OCI-LY1 (cell line): ENCODE measurements around the gene MYD88.

ENCODE experiments used
- H2AFZ ChIP-seq: fragments of 200-600 bp; sonication (generic), shearing (Covaris generic); 2 replicates; pipeline ENCODE4 v1.6.0; 2014; ENCODE audit warnings: antibody characterized with exemption, mild to moderate bottlenecking, low read length
- H3F3A ChIP-seq: fragments of 200-600 bp; sonication (generic), shearing (Covaris generic); 2 replicates; pipeline ENCODE4 v1.6.0; 2014; ENCODE audit warnings: mild to moderate bottlenecking, antibody characterized with exemption, low read length, moderate library complexity; ENCODE audit not compliant: insufficient read depth
- H3K27ac ChIP-seq: fragments of 200-600 bp; sonication (generic); 2 replicates; pipeline ENCODE4 v1.5.1; 2014; ENCODE audit warnings: low read length, mixed run types, mild to moderate bottlenecking, low read depth; ENCODE audit not compliant: poor library complexity, severe bottlenecking
- H3K27me3 ChIP-seq: fragments of 200-600 bp; sonication (generic); 2 replicates; pipeline ENCODE4 v1.6.0; 2014; ENCODE audit warnings: antibody characterized with exemption, mild to moderate bottlenecking, low read length, moderate library complexity; ENCODE audit not compliant: insufficient read depth
- H3K36me3 ChIP-seq: fragments of 200-600 bp; sonication (generic); 2 replicates; pipeline ENCODE4 v1.6.1; 2014; ENCODE audit warnings: mild to moderate bottlenecking, antibody characterized with exemption, low read length, moderate library complexity, mixed read lengths; ENCODE audit not compliant: insufficient read depth
- H3K4me1 ChIP-seq: fragments of 200-600 bp; sonication (generic); 2 replicates; pipeline ENCODE4 v1.5.1; 2014; ENCODE audit warnings: mild to moderate bottlenecking, low read length, moderate library complexity; ENCODE audit not compliant: insufficient read depth, severe bottlenecking
- H3K4me2 ChIP-seq: fragments of 200-600 bp; sonication (generic), shearing (Covaris generic); 2 replicates; pipeline ENCODE4 v1.6.1; 2014; ENCODE audit warnings: low read length
- H3K4me3 ChIP-seq: fragments of 200-600 bp; sonication (generic); 2 replicates; pipeline ENCODE4 v1.5.1; 2014; ENCODE audit warnings: low read length, low read depth, mild to moderate bottlenecking, mixed read lengths; ENCODE audit not compliant: poor library complexity, severe bottlenecking
- H3K79me2 ChIP-seq: fragments of 200-600 bp; shearing (Covaris generic); 2 replicates; pipeline ENCODE4 v1.6.1; 2016; ENCODE audit warnings: mixed run types, low read length, mixed read lengths; ENCODE audit not compliant: insufficient read depth
- H3K9ac ChIP-seq: fragments of 200-600 bp; sonication (generic), shearing (Covaris generic); 2 replicates; pipeline ENCODE4 v1.6.1; 2014; ENCODE audit warnings: mild to moderate bottlenecking, low read length, mixed read lengths
- H3K9me2 ChIP-seq: fragments of 200-600 bp; sonication (generic), shearing (Covaris generic); 2 replicates; pipeline ENCODE4 v1.6.1; 2014; ENCODE audit warnings: low read depth, mild to moderate bottlenecking, low read length, mixed read lengths
- H3K9me3 ChIP-seq: fragments of 200-600 bp; shearing (Covaris generic); 2 replicates; pipeline ENCODE4 v1.6.1; 2014; ENCODE audit warnings: low read length, mixed read lengths
- H4K20me1 ChIP-seq: fragments of 200-600 bp; sonication (generic), shearing (Covaris generic); 2 replicates; pipeline ENCODE4 v1.6.0; 2016; ENCODE audit warnings: mild to moderate bottlenecking, low read length; ENCODE audit not compliant: insufficient read depth
- EZH2 ChIP-seq: fragments of 200-600 bp; sonication (generic), shearing (Covaris generic); IDR thresholded peaks from 2 replicates; pipeline ENCODE4 v1.8.0; 2017; ENCODE audit warnings: borderline replicate concordance, mixed run types, mild to moderate bottlenecking, antibody characterized with exemption, low read length, moderate library complexity, mixed read lengths
- TF ChIP-seq, protein P1 (sequence below): fragments of 200-600 bp; sonication (generic), shearing (Covaris generic); IDR thresholded peaks from 2 replicates; pipeline ENCODE4 v1.5.1; 2017; ENCODE audit warnings: mild to moderate bottlenecking, antibody characterized with exemption, low read length, moderate library complexity, mixed read lengths

The MYD88 gene

DNA sequence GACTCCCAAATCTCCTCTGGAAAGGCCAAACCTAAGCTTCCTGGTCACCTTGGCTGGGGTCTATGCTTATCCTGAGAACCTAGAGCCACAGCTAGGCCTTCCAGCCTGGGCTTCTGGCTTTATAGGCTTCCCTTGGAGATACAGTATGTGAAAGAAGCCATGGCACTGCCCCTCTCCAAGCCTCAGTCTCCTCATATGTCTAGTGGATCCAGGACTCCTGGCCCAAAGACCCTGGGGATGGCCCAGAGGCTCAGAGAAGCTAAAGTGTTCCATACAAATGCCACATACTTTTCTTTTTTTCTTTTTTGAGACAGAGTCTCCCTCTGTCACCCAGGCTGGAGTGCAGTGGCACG lies 10.2 kb upstream of the MYD88 start:
- Histone ChIP-seq H3K27ac (no peak overlapping the region), H3K9me2 (no peaks in the 10 kb centered on the region), H4K20me1 (no peaks in the 10 kb centered on the region), H3K79me2 (no peaks in the 10 kb centered on the region), H3K4me1 (no peaks in the 10 kb centered on the region), H3F3A (no peaks in the 10 kb centered on the region), H3K36me3 (peaks cover 83% of the 10 kb centered on the region), H3K4me2 (no peak overlapping the region), H3K4me3 (no peak overlapping the region), H3K9ac (no peak overlapping the region), H2AFZ (no peak overlapping the region), H3K27me3 (no peaks in the 10 kb centered on the region), H3K9me3 (no peaks in the 10 kb centered on the region)
- TF ChIP-seq, protein P1, sequence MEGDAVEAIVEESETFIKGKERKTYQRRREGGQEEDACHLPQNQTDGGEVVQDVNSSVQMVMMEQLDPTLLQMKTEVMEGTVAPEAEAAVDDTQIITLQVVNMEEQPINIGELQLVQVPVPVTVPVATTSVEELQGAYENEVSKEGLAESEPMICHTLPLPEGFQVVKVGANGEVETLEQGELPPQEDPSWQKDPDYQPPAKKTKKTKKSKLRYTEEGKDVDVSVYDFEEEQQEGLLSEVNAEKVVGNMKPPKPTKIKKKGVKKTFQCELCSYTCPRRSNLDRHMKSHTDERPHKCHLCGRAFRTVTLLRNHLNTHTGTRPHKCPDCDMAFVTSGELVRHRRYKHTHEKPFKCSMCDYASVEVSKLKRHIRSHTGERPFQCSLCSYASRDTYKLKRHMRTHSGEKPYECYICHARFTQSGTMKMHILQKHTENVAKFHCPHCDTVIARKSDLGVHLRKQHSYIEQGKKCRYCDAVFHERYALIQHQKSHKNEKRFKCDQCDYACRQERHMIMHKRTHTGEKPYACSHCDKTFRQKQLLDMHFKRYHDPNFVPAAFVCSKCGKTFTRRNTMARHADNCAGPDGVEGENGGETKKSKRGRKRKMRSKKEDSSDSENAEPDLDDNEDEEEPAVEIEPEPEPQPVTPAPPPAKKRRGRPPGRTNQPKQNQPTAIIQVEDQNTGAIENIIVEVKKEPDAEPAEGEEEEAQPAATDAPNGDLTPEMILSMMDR, result no peak
- TF ChIP-seq EZH2, result no peak

DNA sequence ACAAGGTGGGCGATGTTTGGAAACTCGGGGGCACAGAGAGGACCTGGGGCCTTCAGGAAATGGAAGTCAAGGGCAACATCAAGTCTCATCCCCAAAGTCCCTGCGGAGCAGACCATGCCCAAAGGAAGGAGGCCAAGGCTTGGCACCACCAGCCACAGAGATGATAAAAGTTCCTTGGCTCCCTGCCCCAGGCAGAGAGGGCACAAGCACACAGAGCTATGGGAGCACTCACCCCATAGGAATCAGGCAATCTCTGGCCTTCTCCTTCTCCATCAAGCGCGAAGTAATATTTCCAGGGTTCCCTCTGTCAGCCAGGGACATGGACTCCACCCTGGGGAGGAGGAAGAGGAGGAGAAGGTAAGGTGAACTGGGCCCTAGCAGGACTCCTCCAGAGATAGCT lies 9.4 kb upstream of the MYD88 start:
- H4K20me1 ChIP-seq, result no peaks in the 10 kb centered on the region

DNA sequence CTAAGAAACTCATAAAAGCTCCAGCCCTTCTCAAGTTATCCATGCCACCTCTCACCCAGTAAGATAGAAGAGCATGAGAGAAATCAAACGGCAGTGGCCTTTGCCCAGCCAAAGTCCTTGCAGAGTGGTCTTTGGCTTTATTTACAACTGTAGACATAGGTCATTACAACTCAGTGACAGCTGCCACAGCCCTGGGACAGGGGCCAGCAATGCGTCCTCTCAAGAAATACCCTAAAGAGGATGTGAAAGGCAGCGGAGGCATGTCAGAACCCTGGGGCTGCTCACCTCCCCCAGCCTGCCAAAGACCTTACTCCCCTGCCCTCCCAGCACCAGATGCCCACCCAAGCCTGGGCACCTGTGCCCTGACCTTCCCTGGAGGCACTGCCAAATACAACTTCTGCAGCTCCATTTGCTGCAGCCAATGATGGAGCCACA lies 7.8 kb upstream of the MYD88 start:
- peaks cover 73% of the 10 kb centered on the region for H3K36me3 ChIP-seq
- H3K9me3 ChIP-seq, result no peaks in the 10 kb centered on the region
- H3K79me2 ChIP-seq, result no peaks in the 10 kb centered on the region
- H3K4me1 ChIP-seq, result peaks cover 6% of the 10 kb centered on the region
- no peaks in the 10 kb centered on the region for H4K20me1 ChIP-seq
- no peak for TF ChIP-seq EZH2
- TF ChIP-seq, protein P1, result no peak
- H2AFZ ChIP-seq, result no peak overlapping the region
- H3K9me2 ChIP-seq, result no peaks in the 10 kb centered on the region
- no peaks in the 10 kb centered on the region for H3K27me3 ChIP-seq
- H3K4me2 ChIP-seq, result no peak overlapping the region
- H3K27ac ChIP-seq, result no peak overlapping the region
- H3F3A ChIP-seq, result no peaks in the 10 kb centered on the region
- H3K4me3 ChIP-seq, result no peak overlapping the region
- no peak overlapping the region for H3K9ac ChIP-seq

More for the DNA sequence above, 9.4 kb upstream of the MYD88 start:
- H3K27ac ChIP-seq, result no peak overlapping the region
- no peak for TF ChIP-seq EZH2
- TF ChIP-seq, protein P1, result no peak
- H3F3A ChIP-seq, result no peaks in the 10 kb centered on the region
- H3K9me3 ChIP-seq, result no peaks in the 10 kb centered on the region
- no peak overlapping the region for H2AFZ ChIP-seq
- no peaks in the 10 kb centered on the region for H3K4me1 ChIP-seq
- no peaks in the 10 kb centered on the region for H3K79me2 ChIP-seq
- no peak overlapping the region for H3K4me2 ChIP-seq
- no peak overlapping the region for H3K9ac ChIP-seq
- no peaks in the 10 kb centered on the region for H3K9me2 ChIP-seq
- H3K36me3 ChIP-seq, result peaks cover 86% of the 10 kb centered on the region
- H3K4me3 ChIP-seq, result no peak overlapping the region
- H3K27me3 ChIP-seq, result no peaks in the 10 kb centered on the region
